ENCODE measurements around the gene TMEM250. TPM values are rescaled to one million over a fixed set of nuclear protein-coding genes. Genes with fewer than 3 reads are reported as not detected.

The TMEM250 gene
- total RNA-seq, 2 donors from 2014 or later = 20.3 to 29.3 TPM

DNA sequence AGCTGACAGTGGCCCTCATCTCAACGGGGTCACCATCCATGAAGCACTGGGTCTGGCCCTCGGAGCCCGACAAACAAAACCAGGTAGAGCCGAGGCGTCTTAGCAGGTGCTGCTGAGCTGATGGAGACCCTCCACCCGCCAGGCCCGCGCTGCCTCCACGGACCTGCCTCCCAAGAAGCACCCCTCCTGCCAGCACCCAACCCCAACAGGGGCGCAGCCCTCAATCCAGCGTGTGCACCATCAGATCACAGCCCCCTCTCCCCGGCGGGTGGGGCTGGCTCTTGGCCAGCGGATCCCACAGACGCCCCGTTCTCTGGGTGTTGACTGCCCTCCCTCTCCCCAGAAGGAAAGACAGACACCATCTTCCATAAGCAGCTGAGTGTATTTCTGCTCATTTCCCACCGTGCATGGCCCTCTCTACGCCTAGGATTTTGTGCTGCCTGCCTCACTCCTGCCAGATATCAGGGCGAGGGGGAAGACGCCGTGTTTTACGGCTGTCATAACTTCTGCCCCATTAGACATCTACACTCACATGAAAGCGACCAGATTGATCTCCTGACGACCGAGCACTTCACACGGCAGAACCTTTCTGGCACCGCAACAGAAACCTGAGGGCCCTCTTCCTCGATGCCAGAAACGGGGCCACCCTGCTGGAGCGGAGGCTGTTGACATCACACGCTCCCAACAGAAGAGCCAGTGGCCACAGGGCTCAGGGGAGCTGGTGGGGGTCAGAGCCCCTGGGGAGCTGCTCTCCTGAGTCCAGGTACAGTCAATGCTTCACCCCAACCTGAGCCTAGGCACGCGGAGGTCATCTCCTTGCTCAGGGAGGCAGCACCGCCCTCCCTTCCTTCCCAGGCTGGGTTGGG is 35.9 kb downstream of the TMEM250 start:
- no peaks in the 10 kb centered on the region for H3K9me3 ChIP-seq
- H3K27me3 ChIP-seq = no peaks in the 10 kb centered on the region
- H3K4me1 ChIP-seq = peaks cover 0 to 67% of the 10 kb centered on the region in 2 donors
- no peak overlapping the region for H3K27ac ChIP-seq
- no peaks in the 10 kb centered on the region for H3K36me3 ChIP-seq
- TF ChIP-seq, protein P1, sequence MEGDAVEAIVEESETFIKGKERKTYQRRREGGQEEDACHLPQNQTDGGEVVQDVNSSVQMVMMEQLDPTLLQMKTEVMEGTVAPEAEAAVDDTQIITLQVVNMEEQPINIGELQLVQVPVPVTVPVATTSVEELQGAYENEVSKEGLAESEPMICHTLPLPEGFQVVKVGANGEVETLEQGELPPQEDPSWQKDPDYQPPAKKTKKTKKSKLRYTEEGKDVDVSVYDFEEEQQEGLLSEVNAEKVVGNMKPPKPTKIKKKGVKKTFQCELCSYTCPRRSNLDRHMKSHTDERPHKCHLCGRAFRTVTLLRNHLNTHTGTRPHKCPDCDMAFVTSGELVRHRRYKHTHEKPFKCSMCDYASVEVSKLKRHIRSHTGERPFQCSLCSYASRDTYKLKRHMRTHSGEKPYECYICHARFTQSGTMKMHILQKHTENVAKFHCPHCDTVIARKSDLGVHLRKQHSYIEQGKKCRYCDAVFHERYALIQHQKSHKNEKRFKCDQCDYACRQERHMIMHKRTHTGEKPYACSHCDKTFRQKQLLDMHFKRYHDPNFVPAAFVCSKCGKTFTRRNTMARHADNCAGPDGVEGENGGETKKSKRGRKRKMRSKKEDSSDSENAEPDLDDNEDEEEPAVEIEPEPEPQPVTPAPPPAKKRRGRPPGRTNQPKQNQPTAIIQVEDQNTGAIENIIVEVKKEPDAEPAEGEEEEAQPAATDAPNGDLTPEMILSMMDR (IDR thresholded peaks at IDR 0.05) = no peak
- H3K4me3 ChIP-seq = no peak overlapping the region
- no peak for DNase-seq (ENCODE audit: low spot score)

DNA sequence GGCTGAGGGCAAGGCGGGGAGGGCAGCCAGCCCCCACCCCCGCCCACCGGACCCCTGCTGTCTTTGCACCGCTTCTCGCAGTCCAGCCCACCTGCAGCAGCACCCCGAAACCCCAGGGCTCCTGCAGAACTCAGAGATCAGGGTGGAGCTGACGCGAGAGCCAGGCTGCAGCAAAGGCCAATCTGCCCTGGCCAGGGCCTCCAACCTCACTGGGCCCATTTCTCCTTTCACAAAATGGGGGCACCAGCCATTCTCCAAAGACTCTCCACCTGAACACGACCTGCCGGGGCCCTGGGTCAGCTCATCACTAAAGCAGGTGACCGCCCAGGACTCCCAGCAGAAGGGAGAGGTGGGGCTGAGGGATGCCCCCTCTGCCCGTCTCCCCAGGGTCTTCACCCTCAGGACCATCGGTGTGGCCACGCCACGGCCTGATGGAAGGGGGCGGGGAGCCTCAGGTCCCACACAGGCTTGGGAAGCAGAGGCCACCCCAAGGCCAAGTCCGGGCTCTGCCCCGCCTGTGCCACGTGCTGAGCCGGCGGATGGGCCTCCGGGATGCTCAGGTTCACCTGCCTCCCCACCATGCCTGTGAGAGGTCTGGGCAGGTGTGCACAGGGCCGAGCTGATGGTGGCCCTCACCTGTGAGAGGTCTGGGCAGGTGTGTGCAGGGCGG is 36.7 kb downstream of the TMEM250 start:
- peaks cover 0 to 59% of the 10 kb centered on the region in 2 donors for H3K4me1 ChIP-seq
- no peak for DNase-seq (ENCODE audit: low spot score)
- H3K4me3 ChIP-seq = no peak overlapping the region

DNA sequence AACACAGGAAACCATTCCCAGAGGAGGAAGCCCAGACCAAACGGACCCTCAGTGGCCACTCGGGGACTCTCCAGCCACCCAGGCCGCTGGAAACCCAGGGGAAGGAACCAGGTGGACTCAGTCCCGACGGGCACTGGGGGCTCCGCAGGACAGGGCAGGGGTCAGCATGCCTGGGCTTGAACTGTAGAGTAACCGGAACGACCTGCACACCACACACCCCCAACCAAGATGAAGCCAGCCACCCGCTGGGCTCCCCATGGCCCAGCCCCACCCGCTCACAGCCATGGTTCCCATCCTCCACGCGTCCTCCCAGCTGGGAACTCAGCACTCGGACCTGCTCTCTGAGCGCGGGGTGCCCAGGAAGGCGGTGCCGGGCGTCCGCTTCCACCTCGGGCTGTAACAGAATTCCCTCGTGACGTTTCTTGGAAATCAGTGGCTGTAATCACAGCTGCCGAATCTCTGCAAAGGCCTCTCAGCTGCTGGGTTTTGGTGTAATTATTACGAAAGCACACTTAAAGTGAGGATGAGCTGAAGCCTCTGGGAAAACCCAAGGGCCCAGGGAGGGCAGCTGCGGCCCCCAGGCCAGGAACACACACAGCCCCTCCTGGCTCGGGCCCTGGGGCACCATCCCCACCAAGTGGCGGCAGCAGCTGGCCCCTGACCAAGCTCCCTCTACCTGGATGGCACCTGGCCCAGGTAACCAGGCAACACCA is 37.4 kb downstream of the TMEM250 start:
- DNase-seq (ENCODE audit: low spot score) = no peak

More for the DNA sequence above, 36.7 kb downstream of the TMEM250 start:
- no peaks in the 10 kb centered on the region for H3K9me3 ChIP-seq
- no peaks in the 10 kb centered on the region for H3K27me3 ChIP-seq
- TF ChIP-seq, protein P1 (IDR thresholded peaks at IDR 0.05) = no peak
- no peaks in the 10 kb centered on the region for H3K36me3 ChIP-seq
- H3K27ac ChIP-seq = no peak overlapping the region

DNA sequence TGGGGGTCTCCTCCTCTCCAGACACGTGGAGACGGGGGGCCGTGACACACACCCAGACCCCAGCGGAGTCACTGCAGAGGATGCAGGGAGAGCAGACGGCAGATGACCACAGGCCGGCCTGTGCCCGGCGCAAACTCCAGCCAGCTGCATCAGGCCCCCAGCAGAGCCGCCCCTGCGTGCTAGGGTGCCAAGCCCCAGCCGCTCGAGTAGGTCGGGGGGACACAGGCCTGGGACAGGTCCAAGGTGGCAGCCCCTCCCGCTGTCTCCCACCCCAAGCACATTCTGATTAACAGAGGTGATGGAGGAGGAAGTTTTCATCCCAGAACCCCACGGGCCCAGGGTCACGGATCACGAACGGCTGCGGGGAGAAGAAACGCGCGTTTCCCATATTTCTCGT is 38.0 kb downstream of the TMEM250 start:
- no peak overlapping the region for H3K27ac ChIP-seq
- no peaks in the 10 kb centered on the region for H3K27me3 ChIP-seq
- H3K36me3 ChIP-seq = no peaks in the 10 kb centered on the region
- H3K4me1 ChIP-seq = peaks cover 0 to 47% of the 10 kb centered on the region in 2 donors
- no peak overlapping the region for H3K4me3 ChIP-seq
- H3K9me3 ChIP-seq = no peaks in the 10 kb centered on the region
- DNase-seq (ENCODE audit: low spot score) = no peak
- TF ChIP-seq, protein P1 (IDR thresholded peaks at IDR 0.05) = no peak

More for the DNA sequence above, 37.4 kb downstream of the TMEM250 start:
- no peaks in the 10 kb centered on the region for H3K36me3 ChIP-seq
- H3K27ac ChIP-seq = no peak overlapping the region
- H3K27me3 ChIP-seq = no peaks in the 10 kb centered on the region
- TF ChIP-seq, protein P1 (IDR thresholded peaks at IDR 0.05) = no peak
- no peaks in the 10 kb centered on the region for H3K9me3 ChIP-seq
- no peak overlapping the region for H3K4me3 ChIP-seq
- peaks cover 0 to 52% of the 10 kb centered on the region in 2 donors for H3K4me1 ChIP-seq

DNA sequence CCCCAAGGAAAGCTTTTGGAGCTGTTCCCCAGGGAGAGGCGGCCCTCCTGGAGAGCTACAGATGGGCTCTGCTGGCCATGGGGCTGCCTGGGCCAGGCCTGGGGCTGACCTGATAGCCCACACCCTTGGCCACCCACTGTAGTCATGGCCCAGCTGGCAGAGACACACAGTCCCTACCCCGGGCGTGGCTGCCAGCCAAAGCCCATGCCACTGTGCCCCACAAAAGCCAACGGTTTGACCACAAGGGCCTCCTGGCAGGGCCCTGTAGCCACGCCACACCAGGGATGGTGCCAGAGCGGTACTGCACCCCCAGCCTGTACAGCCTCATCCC is 38.8 kb downstream of the TMEM250 start:
- H3K36me3 ChIP-seq = no peaks in the 10 kb centered on the region
- TF ChIP-seq, protein P1 (IDR thresholded peaks at IDR 0.05) = no peak
- DNase-seq (ENCODE audit: low spot score) = no peak
- H3K27ac ChIP-seq = peak overlapping the region in 1 of 2 donors; percentile 26
- no peaks in the 10 kb centered on the region for H3K27me3 ChIP-seq
- H3K4me3 ChIP-seq = no peak overlapping the region
- peaks cover 0 to 41% of the 10 kb centered on the region in 2 donors for H3K4me1 ChIP-seq
- H3K9me3 ChIP-seq = no peaks in the 10 kb centered on the region
